Measurements from ENCODE around the gene PGBD5.

PGBD5 gene

DNA sequence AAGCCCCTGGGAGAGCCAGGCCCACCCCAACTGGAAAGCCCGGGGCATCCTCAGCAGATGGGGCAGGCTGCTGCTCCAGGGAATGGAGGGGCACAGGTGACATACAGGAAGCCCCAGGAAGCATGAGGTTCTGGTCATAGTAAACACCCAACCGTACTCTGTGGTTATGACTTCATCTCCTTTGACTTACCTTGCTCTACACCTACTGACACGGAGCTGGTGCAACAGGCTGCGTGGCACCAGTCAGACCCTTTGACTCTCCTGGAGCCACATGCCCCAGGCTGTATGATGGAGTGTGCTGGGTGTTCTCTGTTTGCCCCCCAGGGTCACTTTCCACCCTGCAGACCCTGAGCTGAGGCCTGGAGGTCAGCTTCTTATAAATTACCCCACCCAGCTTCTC lies 72.1 kb downstream of the PGBD5 start:
- TF ChIP-seq, protein P1, sequence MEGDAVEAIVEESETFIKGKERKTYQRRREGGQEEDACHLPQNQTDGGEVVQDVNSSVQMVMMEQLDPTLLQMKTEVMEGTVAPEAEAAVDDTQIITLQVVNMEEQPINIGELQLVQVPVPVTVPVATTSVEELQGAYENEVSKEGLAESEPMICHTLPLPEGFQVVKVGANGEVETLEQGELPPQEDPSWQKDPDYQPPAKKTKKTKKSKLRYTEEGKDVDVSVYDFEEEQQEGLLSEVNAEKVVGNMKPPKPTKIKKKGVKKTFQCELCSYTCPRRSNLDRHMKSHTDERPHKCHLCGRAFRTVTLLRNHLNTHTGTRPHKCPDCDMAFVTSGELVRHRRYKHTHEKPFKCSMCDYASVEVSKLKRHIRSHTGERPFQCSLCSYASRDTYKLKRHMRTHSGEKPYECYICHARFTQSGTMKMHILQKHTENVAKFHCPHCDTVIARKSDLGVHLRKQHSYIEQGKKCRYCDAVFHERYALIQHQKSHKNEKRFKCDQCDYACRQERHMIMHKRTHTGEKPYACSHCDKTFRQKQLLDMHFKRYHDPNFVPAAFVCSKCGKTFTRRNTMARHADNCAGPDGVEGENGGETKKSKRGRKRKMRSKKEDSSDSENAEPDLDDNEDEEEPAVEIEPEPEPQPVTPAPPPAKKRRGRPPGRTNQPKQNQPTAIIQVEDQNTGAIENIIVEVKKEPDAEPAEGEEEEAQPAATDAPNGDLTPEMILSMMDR (conservative IDR thresholded peaks at IDR 0.05; ENCODE audit: low read depth), result no peak
- no peak for DNase-seq (ENCODE audit: low spot score)
- CTCF ChIA-PET, result interaction anchor here (0.6 to 0.8 kb wide), 3 partner anchors 12 to 162 kb away, joined by 3 to 6 read pairs (median 5); no protein-coding TSS in a partner anchor
- H3K27ac ChIP-seq, result no peak overlapping the region
- POLR2A ChIA-PET (ENCODE audit: low non-redundant PET), result no interaction called here

GRCh38 chr1:230352537-230352936 lies 73.6 kb downstream of the PGBD5 start:
- ChIA-PET POLR2A (ENCODE audit: low non-redundant PET) (no interaction called here), CTCF (interaction anchor here (0.7 kb wide), 2 partner anchors 384 to 734 kb away, joined by 3 to 4 read pairs; no protein-coding TSS in a partner anchor)
- no peak for DNase-seq (ENCODE audit: low spot score)
- TF ChIP-seq, protein P1 (conservative IDR thresholded peaks at IDR 0.05; ENCODE audit: low read depth), result no peak
- H3K27ac ChIP-seq, result no peak overlapping the region

DNA sequence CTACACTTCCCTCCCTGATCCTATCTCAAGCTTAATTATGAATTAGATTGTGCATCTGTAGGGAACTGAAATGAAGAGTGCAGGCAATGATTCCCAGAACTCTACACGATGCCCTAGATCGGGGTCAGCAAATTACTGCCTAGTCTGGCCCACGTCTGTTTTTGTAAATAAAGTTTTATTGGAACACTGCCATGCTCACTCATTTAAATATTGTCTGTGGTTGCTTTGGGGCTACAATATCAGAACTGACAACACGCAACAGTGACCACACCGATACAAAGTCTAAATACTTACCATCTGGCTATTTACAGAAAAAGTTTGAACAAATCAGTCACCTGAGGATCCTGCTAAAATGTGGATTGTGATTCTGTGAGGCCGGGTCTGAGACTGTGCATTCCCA lies 74.1 kb downstream of the PGBD5 start:
- ChIA-PET CTCF (interaction anchor here (0.7 kb wide), 1 partner anchor 733 kb away, joined by 4 read pairs; no protein-coding TSS in a partner anchor), POLR2A (ENCODE audit: low non-redundant PET) (no interaction called here)
- DNase-seq (ENCODE audit: low spot score), result no peak
- TF ChIP-seq, protein P1 (conservative IDR thresholded peaks at IDR 0.05; ENCODE audit: low read depth), result no peak
- no peak overlapping the region for H3K27ac ChIP-seq

- TF ChIP-seq, protein P1 (conservative IDR thresholded peaks at IDR 0.05; ENCODE audit: low read depth), result no peak
- CTCF ChIA-PET, result no interaction called here
- DNase-seq (ENCODE audit: low spot score), result no peak
- POLR2A ChIA-PET (ENCODE audit: low non-redundant PET), result no interaction called here
- no peak overlapping the region for H3K27ac ChIP-seq
Measured at GRCh38 chr1:230351514-230351913, 74.6 kb downstream of the PGBD5 start.

DNA sequence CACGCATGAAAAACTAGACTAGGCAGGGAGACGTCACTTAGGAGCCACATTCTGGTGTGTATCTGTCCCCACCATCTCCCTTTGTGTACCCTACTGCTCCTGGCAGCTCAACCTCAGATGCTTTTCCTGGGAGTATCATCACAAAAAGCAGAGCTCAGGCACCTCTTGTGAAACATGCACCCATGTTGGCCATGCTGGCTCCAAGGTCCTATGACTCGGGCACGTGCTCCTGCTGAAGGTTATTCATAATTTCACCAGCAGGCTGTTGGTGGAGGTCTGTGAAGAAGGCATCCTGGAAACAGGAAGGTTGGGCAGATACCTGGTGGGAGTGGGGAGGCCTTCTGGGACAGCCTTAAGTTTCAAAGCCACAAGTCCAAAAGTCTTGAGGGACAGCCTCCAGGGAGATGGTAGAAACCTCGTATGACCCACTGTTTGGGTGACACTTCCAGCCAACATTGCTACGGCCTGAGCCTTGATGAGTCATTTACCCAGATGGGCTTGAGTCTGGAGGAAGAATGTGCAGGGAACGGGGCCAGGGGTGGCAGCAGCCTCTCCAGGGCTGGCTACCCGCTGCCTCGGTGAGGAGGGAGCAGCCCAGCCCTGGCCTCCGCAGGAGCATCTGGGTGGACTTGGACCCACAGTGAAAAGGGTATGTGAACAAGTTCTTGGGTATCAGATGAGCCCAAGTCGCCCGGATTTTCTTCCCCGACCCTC lies 75.8 kb downstream of the PGBD5 start:
- no peak overlapping the region for H3K27ac ChIP-seq
- TF ChIP-seq, protein P1 (conservative IDR thresholded peaks at IDR 0.05; ENCODE audit: low read depth), result no peak
- DNase-seq (ENCODE audit: low spot score), result no peak
- CTCF ChIA-PET, result no interaction called here
- POLR2A ChIA-PET (ENCODE audit: low non-redundant PET), result no interaction called here

DNA sequence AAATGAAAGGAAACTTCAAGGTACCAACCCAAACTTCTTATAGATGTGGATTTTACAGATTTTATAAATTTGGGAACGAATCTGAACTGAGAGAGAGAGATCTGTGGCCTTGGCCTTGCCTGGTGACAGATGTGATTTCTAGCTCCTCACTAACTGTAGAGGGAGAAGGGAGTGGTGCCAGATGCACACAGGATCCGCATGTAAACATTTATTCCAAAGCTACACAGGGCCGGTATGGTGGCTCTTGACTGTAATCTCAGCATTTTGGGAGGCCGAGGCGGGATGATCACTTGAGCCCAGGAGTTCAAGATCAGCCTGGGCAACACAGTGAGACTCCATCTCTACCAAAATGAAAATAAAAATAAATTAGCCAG lies 77.1 kb downstream of the PGBD5 start:
- no peak overlapping the region for H3K27ac ChIP-seq
- POLR2A ChIA-PET (ENCODE audit: low non-redundant PET), result no interaction called here
- CTCF ChIA-PET, result no interaction called here
- TF ChIP-seq, protein P1 (conservative IDR thresholded peaks at IDR 0.05; ENCODE audit: low read depth), result no peak
- no peak for DNase-seq (ENCODE audit: low spot score)
